Measurements from ENCODE around the gene SBSN.

SBSN gene

GRCh38 chr19:35510626-35510964 lies 17.5 kb downstream of the SBSN start:
- H3K4me3 ChIP-seq (ENCODE audit: low read depth, low read length) = no peak overlapping the region
- DNase-seq (ENCODE audit: low read depth) = no peak

- DNase-seq (ENCODE audit: low read depth) = no peak
- H3K4me3 ChIP-seq (ENCODE audit: low read depth, low read length) = peak overlapping the region; percentile 18
These were observed 18.1 kb downstream of the SBSN start for GRCh38 chr19:35509861-35510625.

DNA sequence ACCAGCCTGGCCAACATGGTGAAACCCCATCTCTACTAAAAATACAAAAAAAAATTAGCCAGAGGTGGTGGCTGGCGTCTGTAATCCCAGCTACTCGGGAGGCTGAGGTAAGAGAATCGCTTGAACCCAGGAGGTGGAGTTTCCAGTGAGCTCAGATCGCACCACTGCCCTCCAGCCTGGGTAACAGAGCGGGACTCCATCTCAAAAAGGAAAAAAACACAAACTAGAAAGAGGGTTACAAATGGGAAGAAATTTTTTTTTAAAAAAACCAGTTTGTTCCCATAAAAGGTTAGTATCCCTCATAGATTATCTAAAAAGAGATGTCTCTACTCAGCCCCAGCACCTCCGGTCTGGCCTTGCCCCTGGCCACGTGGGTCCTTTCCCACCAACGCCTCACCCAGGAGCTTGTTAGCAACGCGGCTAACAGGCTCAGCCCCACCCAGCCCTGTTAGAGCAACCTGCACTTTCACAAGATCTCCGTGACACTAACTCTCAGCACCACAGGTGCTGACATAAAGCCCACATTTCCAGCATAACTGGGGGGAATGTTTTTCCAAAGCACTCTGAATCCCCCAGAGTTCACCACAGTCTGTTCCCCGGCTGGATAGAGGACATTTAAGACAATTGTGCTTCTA lies 19.0 kb downstream of the SBSN start:
- H3K4me3 ChIP-seq (ENCODE audit: low read depth, low read length) = no peak overlapping the region
- no peak for DNase-seq (ENCODE audit: low read depth)

- no peak for DNase-seq (ENCODE audit: low read depth)
- no peak overlapping the region for H3K4me3 ChIP-seq (ENCODE audit: low read depth, low read length)
These were observed 20.0 kb downstream of the SBSN start for GRCh38 chr19:35508129-35508528.

- no peak overlapping the region for H3K4me3 ChIP-seq (ENCODE audit: low read depth, low read length)
- no peak for DNase-seq (ENCODE audit: low read depth)
These were observed 20.6 kb downstream of the SBSN start for GRCh38 chr19:35507561-35507960.

DNA sequence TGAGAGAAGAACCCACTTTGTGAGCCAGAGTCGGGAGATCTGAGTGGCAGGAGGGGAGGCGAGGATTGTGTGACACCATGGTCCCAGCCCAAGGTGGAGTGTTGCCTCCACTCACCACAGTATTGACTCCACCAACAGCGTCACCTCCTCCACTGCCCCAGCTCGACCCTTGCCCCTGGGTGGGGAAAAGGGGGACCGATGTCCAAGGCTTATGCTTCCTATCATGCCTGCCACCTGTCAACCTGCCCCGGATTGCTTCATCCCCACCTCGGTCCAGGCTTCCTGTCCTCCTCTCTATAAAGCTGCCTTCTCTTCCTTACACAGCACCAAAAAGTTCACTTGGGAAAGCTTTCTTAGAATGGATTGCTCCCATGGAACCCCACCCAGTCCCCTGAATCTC lies 22.1 kb downstream of the SBSN start:
- DNase-seq (ENCODE audit: low read depth) = no peak
- H3K4me3 ChIP-seq (ENCODE audit: low read depth, low read length) = no peak overlapping the region

DNA sequence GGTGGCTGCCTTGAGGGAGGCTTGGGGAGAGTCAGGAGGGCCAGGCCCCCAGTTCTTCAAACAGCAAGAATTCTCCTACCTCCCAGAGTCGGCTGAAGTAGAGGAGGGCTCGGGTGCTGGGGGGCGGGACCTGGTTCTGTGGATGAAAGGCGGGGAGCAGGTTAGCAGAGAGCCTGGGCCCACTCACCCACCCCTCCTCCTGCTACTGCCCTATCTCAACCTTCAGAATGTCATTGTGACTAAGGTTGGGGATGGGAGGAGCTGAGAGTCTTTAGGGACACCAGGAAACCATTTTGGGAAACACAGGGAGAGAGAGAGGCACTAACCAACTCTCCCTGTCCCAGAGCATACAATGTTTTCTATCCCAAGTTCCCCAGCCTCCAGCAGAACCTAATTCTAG lies 25.4 kb downstream of the SBSN start:
- H3K4me3 ChIP-seq (ENCODE audit: low read depth, low read length) = no peak overlapping the region
- DNase-seq (ENCODE audit: low read depth) = no peak

- H3K4me3 ChIP-seq (ENCODE audit: low read depth, low read length) = no peak overlapping the region
These were observed 26.4 kb downstream of the SBSN start for GRCh38 chr19:35501684-35502083.

GRCh38 chr19:35500611-35501010 lies 27.5 kb downstream of the SBSN start:
- H3K4me3 ChIP-seq (ENCODE audit: low read depth, low read length) = no peak overlapping the region
- no peak for DNase-seq (ENCODE audit: low read depth)

More at GRCh38 chr19:35501684-35502083, 26.4 kb downstream of the SBSN start:
- no peak for DNase-seq (ENCODE audit: low read depth)

DNA sequence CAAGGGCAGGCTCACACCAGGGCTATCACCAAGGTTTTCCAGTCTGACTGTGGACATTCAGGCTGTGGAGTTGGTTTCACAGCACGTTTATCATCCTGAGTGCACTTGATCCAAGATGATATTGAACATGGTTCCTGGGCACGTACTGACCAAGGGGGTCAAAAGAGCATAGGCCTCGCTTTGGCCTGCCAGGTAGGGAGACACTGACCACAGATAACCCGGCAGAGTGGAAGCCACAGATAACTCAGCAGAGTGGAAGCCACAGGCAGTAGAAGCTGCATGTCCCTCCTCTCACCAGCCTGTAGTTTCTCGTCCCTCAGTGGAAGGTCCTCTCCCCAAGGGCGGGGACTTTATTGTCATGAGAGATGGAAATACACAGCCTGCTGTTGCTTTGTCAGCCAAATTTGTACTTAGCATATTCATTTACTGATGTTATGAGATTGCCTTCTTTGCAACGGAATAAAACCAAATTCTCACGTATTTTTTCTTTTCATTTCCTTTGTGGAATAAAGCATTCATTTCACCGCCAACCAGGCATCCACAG lies 29.1 kb downstream of the SBSN start:
- no peak overlapping the region for H3K4me3 ChIP-seq (ENCODE audit: low read depth, low read length)
- DNase-seq (ENCODE audit: low read depth) = no peak

- H3K4me3 ChIP-seq (ENCODE audit: low read depth, low read length) = no peak overlapping the region
- no peak for DNase-seq (ENCODE audit: low read depth)
These were observed 29.9 kb downstream of the SBSN start for GRCh38 chr19:35498220-35498619.

- DNase-seq (ENCODE audit: low read depth) = no peak
- H3K4me3 ChIP-seq (ENCODE audit: low read depth, low read length) = no peak overlapping the region
These were observed 30.7 kb downstream of the SBSN start for GRCh38 chr19:35497406-35497805.

- no peak overlapping the region for H3K4me3 ChIP-seq (ENCODE audit: low read depth, low read length)
- no peak for DNase-seq (ENCODE audit: low read depth)
These were observed 32.7 kb downstream of the SBSN start for GRCh38 chr19:35495107-35496064.

GRCh38 chr19:35493971-35494370 lies 34.1 kb downstream of the SBSN start:
- DNase-seq (ENCODE audit: low read depth) = no peak
- no peak overlapping the region for H3K4me3 ChIP-seq (ENCODE audit: low read depth, low read length)

DNA sequence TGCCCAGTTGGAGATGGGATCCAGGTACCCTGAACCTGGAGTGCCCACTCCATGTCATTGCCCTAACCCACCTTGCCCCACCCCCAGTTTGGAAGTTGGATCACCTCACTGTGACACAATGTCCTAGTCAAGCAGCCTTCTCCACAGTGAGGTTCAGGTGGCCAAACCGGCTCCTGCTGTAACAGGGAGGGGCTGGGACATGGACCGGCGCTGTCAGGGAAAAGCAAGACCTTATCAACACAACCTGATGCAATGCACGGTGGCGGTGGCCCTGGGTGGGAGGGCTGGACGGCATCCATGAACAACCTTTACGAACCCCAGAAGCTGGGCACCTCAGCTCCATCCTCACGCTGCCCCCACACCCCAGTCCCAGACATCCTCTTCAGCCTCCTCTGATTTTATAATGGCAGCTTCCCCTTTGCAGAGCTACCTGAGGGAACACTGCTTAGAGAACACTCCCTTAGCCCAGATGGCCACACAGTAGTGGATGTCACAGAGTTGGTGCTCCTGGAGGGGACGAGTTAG lies 36.2 kb downstream of the SBSN start:
- H3K4me3 ChIP-seq (ENCODE audit: low read depth, low read length) = no peak overlapping the region
- DNase-seq (ENCODE audit: low read depth) = no peak

DNA sequence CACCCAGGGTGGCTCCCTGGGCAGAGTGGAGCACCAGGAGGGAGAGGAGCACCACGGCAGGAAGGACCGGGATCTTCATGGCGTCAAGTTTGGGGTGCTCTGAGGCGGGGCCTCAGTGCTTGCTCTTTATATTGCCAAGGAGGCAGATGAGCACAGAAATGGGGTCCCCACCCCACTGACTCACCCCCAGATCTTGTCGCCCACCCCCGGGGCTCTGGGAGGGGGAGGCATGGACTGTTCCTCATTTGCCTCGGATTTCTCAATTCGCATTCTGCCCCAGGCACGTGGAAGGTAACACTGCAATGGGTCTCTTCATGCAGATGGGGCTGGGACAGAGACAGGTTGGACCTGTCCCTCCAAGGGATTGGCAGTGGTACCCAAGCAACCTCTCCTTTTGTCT lies 37.7 kb downstream of the SBSN start, which contains the start of gene KRTDAP:
Gene KRTDAP (minus strand): TSS at position 101 of the 400 bp plus-strand sequence. CDS start 22 bp downstream, at position 79.
- H3K4me3 ChIP-seq (ENCODE audit: low read depth, low read length) = no peak within 1 kb of the TSS
- DNase-seq (ENCODE audit: low read depth) = no peak

- no peak overlapping the region for H3K4me3 ChIP-seq (ENCODE audit: low read depth, low read length)
- DNase-seq (ENCODE audit: low read depth) = no peak
These were observed 39.4 kb downstream of the SBSN start for GRCh38 chr19:35488677-35489076.

DNA sequence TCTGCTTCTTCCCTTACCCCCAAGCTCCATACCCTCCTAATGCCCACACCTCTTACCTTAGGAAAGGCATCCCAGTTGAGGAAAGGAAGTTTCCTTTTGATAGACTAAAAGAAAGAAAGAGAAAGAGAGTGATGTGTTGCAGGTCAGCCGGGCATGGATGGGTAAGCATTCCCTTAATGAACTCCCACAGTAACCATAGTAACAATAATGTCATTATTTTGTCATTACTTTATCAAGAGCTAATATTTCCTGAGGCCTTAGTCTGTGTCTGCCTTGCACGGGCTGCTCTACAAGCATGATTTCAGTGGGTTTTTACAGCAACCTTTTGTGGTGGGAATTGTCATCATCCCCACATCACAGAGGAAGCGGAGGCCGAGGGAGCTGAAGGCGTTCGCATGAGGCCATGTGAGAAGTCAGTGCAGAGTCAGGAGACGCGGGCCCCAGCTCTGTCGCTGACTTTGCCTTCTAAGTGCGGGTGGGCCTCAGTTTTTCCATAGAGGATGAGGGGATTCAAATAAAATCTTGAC lies 40.4 kb downstream of the SBSN start:
- no peak overlapping the region for H3K4me3 ChIP-seq (ENCODE audit: low read depth, low read length)
- no peak for DNase-seq (ENCODE audit: low read depth)

DNA sequence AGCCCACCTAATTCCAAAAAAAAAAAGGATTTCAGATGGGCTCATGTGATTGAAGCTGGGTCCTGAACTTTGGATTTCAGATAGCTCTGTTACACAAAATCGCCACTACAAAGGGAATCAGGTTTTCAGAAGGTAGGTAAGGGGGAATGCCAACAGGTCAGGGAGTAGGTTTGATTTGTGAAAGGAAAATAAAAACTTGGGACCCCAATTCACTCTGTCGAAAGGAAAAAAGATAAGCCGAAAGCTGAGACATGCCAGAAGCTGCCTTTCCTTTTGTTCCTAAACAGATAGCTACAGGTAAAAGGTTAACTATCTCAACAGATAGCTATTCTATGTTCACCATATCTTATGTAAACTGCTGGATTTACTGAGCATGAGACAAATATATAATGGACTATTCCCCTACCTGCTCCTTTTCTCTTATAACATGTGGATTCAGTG lies 41.8 kb downstream of the SBSN start:
- no peak for DNase-seq (ENCODE audit: low read depth)
- H3K4me3 ChIP-seq (ENCODE audit: low read depth, low read length) = no peak overlapping the region

Data from skeletal muscle cell (primary cell).